ENCODE results near the gene LCA5L.

DNA sequence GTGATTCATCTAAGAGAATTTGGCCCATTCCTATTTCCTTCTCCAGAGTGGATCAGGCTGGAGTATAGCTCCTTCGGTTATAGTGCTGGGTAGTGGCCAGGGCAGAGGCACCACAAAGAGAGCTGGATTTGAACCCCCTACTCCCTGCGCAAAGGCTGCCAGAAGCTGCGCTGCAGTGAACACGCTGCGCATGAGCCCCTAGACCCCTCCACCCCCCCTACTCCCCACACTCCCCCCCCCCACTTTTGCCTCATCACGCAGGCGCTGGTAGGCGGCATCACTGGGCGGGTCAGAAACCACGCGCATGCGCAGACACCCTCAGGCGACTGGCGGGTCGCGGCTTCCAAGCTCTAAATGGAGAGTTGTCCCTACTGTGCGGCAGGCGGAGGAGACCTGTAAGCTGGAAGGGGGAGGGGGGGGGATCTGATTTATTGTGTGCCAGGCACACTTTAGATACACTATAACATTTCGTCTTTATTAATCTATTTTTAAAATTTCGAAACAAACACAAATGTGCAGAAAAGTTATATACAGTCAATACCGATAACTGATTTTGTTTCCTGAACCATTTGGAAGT, 58.0 kb downstream of the LCA5L start:
- no peak for TF ChIP-seq RAD21 (IDR thresholded peaks at IDR 0.05; ENCODE audit: insufficient read depth, low read depth, low read length)
- TF ChIP-seq, protein P1, sequence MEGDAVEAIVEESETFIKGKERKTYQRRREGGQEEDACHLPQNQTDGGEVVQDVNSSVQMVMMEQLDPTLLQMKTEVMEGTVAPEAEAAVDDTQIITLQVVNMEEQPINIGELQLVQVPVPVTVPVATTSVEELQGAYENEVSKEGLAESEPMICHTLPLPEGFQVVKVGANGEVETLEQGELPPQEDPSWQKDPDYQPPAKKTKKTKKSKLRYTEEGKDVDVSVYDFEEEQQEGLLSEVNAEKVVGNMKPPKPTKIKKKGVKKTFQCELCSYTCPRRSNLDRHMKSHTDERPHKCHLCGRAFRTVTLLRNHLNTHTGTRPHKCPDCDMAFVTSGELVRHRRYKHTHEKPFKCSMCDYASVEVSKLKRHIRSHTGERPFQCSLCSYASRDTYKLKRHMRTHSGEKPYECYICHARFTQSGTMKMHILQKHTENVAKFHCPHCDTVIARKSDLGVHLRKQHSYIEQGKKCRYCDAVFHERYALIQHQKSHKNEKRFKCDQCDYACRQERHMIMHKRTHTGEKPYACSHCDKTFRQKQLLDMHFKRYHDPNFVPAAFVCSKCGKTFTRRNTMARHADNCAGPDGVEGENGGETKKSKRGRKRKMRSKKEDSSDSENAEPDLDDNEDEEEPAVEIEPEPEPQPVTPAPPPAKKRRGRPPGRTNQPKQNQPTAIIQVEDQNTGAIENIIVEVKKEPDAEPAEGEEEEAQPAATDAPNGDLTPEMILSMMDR (IDR thresholded peaks at IDR 0.05 in 2 of 3, conservative IDR thresholded peaks at IDR 0.05 in 1 of 3; ENCODE audit: control insufficient read depth in 2 of 3, extremely low read depth in 1 of 3, insufficient read depth in 1 of 3, low read depth in 3 of 3, low read length in 3 of 3), result no peak
- no peak for TF ChIP-seq YBX1 (IDR thresholded peaks at IDR 0.05)
- TF ChIP-seq NFYB (IDR thresholded peaks at IDR 0.05; ENCODE audit: insufficient read depth, low read depth, low read length), result no peak
- no peak; the same call in 1 of the 2 replicates for TF ChIP-seq POLR2AphosphoS5 (IDR thresholded peaks at IDR 0.05; ENCODE audit: low read length)
- no peak for TF ChIP-seq EP300 (IDR thresholded peaks at IDR 0.05; ENCODE audit: borderline replicate concordance in 1 of 2, control insufficient read depth in 1 of 2, low read depth in 2 of 2, low read length in 2 of 2)
- TF ChIP-seq CEBPB (IDR thresholded peaks at IDR 0.05; ENCODE audit: borderline replicate concordance in 1 of 2, low read depth in 2 of 2, low read length in 2 of 2), result no peak
- TF ChIP-seq, protein P2, sequence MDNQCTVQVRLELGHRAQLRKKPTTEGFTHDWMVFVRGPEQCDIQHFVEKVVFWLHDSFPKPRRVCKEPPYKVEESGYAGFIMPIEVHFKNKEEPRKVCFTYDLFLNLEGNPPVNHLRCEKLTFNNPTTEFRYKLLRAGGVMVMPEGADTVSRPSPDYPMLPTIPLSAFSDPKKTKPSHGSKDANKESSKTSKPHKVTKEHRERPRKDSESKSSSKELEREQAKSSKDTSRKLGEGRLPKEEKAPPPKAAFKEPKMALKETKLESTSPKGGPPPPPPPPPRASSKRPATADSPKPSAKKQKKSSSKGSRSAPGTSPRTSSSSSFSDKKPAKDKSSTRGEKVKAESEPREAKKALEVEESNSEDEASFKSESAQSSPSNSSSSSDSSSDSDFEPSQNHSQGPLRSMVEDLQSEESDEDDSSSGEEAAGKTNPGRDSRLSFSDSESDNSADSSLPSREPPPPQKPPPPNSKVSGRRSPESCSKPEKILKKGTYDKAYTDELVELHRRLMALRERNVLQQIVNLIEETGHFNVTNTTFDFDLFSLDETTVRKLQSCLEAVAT (IDR thresholded peaks at IDR 0.05), result no peak
- TF ChIP-seq, protein P3, sequence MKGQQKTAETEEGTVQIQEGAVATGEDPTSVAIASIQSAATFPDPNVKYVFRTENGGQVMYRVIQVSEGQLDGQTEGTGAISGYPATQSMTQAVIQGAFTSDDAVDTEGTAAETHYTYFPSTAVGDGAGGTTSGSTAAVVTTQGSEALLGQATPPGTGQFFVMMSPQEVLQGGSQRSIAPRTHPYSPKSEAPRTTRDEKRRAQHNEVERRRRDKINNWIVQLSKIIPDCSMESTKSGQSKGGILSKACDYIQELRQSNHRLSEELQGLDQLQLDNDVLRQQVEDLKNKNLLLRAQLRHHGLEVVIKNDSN (IDR thresholded peaks at IDR 0.05; ENCODE audit: borderline replicate concordance, extremely low read length, insufficient read depth, low read depth, low read length), result no peak
- no peak for TF ChIP-seq NFYA (IDR thresholded peaks at IDR 0.05; ENCODE audit: borderline replicate concordance, low read depth, low read length)
- no peak for TF ChIP-seq EZH2 (IDR thresholded peaks at IDR 0.05; ENCODE audit: borderline replicate concordance, control insufficient read depth, low read depth, low read length)
- TF ChIP-seq, protein P4, sequence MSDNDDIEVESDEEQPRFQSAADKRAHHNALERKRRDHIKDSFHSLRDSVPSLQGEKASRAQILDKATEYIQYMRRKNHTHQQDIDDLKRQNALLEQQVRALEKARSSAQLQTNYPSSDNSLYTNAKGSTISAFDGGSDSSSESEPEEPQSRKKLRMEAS (IDR thresholded peaks at IDR 0.05; ENCODE audit: low read depth, low read length), result peak; percentile 34; the same call in 1 of the 2 replicates

Measured in GM12878 (cell line).